Cerebellar nuclear complex (tissue), 1 donor: Measurements from ENCODE around the gene IST1.

Experiments used
- DNase-seq, 2 experiments: peaks; one replicate each; lab custom pipeline; 2025; lab: John Stamatoyannopoulos, UW

IST1 gene

GRCh38 chr16:71965223-71965622 is 69.9 kb downstream of the IST1 start:
- DNase-seq: no peak

- DNase-seq: no peak
These were observed 71.6 kb downstream of the IST1 start for GRCh38 chr16:71966932-71967331.

- DNase-seq: no peak
These were observed 74.0 kb downstream of the IST1 start for GRCh38 chr16:71969353-71969752.

- no peak for DNase-seq
These were observed 76.2 kb downstream of the IST1 start for GRCh38 chr16:71971571-71971970.

GRCh38 chr16:71972356-71972755 is 77.0 kb downstream of the IST1 start:
- DNase-seq: no peak

- DNase-seq: no peak
These were observed 77.7 kb downstream of the IST1 start for GRCh38 chr16:71973001-71973400.

- DNase-seq: no peak
These were observed 78.9 kb downstream of the IST1 start for GRCh38 chr16:71974068-71974818.
